Stimulated activated naive CD4-positive, alpha-beta T cell (primary cell): ENCODE measurements around the gene PAX6.

Experiments used
- DNase-seq, 6 experiments: peaks; one replicate each; lab custom pipeline; 2025; lab: John Stamatoyannopoulos, UW

Gene PAX6

GRCh38 chr11:31807799-31808667, 3.1 kb downstream of the PAX6 start:
- DNase-seq: no peak

- no peak for DNase-seq
Observed at GRCh38 chr11:31806928-31807798, 4.0 kb downstream of the PAX6 start.

- DNase-seq: no peak
Observed at GRCh38 chr11:31806186-31806927, 4.8 kb downstream of the PAX6 start.

- no peak for DNase-seq
Observed at GRCh38 chr11:31805629-31806185, 5.4 kb downstream of the PAX6 start.

- DNase-seq: no peak
Observed at GRCh38 chr11:31805037-31805628, 6.0 kb downstream of the PAX6 start.

GRCh38 chr11:31804312-31805036, 6.6 kb downstream of the PAX6 start:
- no peak for DNase-seq

GRCh38 chr11:31803813-31804311, 7.3 kb downstream of the PAX6 start:
- no peak for DNase-seq

GRCh38 chr11:31802990-31803812, 7.9 kb downstream of the PAX6 start:
- no peak for DNase-seq

- DNase-seq: no peak
Observed at GRCh38 chr11:31802609-31802989, 8.5 kb downstream of the PAX6 start.

- no peak for DNase-seq
Observed at GRCh38 chr11:31802000-31802551, 9.0 kb downstream of the PAX6 start.

- DNase-seq: no peak
Observed at GRCh38 chr11:31801298-31801702, 9.8 kb downstream of the PAX6 start.

- DNase-seq: no peak
Observed at GRCh38 chr11:31800398-31801265, 10.5 kb downstream of the PAX6 start.

GRCh38 chr11:31799435-31800397, 11.4 kb downstream of the PAX6 start:
- no peak for DNase-seq

GRCh38 chr11:31798554-31799434, 12.3 kb downstream of the PAX6 start:
- DNase-seq: peak in 1 of 6 experiments; percentile 13

GRCh38 chr11:31798057-31798553, 13.0 kb downstream of the PAX6 start:
- DNase-seq: no peak
